Left renal cortex interstitium (tissue), 4 donors: ENCODE data around the gene CCDC3. TPM values are rescaled to one million over a fixed set of nuclear protein-coding genes. Genes with fewer than 3 reads are reported as not detected.
"Not testable (repeated sequence)": the region's sequence is repeated elsewhere in the genome, so short reads cannot be mapped to it uniquely, and the experiment has no call there.

ENCODE experiments used
- DNase-seq, 4 donors: peaks; one replicate each; pipeline ENCODE4 v3.0.0-alpha.2; 2013; ENCODE audit warnings: low read depth in 4 of 4, low spot score in 2 of 4, missing footprints in 1 of 4
- polyA plus RNA-seq, 4 donors: library from polyadenylated mRNA; unstranded; fragments of 120-200 nt; gene quantifications; one replicate each; pipeline ENCODE4 v1.2.1, GENCODE V29; 2013; ENCODE audit not compliant: insufficient read length in 4 of 4

CCDC3 gene
- 10 to 100 TPM; 10.7 to 15.0 (median 12.2) TPM for polyA plus RNA-seq

- no peak for DNase-seq
Observed at GRCh38 chr10:13001041-13001886, at the start of gene CCDC3. Gene CCDC3, minus strand, starts transcription at chr10:13001713. Its CDS starts 143 bp downstream, at chr10:13001570.

GRCh38 chr10:13051126-13051694 is 49.7 kb upstream of the CCDC3 start:
- no peak for DNase-seq

GRCh38 chr10:13049774-13050420 is 48.4 kb upstream of the CCDC3 start:
- DNase-seq: no peak

GRCh38 chr10:13048762-13049161 is 47.2 kb upstream of the CCDC3 start:
- no peak for DNase-seq

GRCh38 chr10:13047529-13048206 is 46.2 kb upstream of the CCDC3 start:
- no peak for DNase-seq

DNA sequence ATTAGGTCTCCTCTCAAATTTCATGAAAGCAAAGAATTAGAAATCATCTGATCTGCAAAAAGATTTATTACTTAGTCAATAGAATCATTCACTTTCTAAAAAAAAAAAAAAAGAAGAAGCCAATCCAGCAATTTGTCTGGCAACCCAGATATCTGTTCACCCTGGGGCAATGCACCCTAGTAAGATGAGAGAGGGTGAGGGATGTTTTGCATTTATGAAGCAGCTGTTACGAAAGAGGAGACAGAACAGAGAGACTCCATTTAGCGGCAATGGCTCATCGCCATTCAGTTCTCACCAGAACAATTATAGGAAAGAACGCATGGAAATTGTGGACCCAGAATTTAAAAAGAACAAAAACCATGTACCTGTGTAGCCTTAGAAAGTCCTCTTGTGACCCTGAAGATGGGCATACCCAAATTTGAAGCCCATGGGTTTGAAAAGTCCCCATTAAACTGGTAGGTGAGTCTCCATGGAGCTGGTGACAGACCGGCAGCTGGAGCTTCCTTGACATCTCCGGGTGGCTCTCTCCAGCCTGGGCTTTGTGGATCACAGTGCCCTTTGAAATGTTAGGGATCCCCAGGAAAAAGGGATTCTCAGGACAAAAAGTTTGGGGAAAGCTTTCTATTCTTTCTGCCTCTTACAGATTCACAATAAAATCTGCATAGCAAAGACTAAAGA is 45.5 kb upstream of the CCDC3 start:
- DNase-seq: no peak

DNA sequence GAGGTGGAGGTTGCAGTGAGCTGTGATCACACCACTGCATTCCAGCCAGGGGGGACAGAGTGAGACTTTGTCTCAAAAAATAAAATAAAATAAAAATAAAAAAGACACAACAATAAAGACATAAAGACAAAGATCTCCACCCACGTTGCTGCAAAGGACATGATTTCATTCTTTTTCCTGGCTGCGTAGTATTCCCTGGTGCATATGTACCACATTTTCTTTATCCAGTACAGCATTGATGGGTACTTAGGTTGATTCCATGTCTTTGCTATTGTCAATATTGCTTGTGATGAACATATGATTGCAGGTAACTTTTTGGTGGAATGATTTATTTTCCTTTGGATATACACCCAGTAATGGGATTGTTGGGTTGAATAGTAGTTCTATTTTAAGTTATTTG is 42.0 kb upstream of the CCDC3 start:
- DNase-seq: no peak

GRCh38 chr10:13039761-13040160 is 38.2 kb upstream of the CCDC3 start:
- no peak for DNase-seq

DNA sequence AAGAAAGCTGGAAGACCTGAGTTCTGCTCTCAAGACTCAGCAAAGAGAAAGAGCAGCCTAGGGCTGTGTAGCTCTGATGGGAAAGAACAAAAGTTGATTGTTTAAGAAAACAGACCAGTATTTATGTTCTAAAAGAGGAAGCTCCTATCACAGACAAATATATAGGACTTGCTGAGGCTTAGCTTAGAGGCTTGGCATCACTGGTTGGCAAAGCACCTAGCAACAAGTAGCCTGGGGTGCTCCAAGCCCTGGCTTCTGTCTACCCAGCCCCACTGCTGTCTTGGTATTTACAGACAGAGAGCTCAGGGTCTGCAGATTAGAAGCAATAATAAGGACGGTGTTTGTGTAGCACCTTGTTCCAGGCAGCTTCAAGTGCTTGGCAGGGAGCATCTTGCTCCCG is 36.9 kb upstream of the CCDC3 start:
- DNase-seq: no peak

GRCh38 chr10:13037832-13038231 is 36.3 kb upstream of the CCDC3 start:
- no peak for DNase-seq

- DNase-seq: no peak
Observed at GRCh38 chr10:13036841-13037240, 35.3 kb upstream of the CCDC3 start.

- not testable (repeated sequence) for DNase-seq
Observed at GRCh38 chr10:13035731-13036130, 34.2 kb upstream of the CCDC3 start.

GRCh38 chr10:13026873-13027272 is 25.4 kb upstream of the CCDC3 start:
- no peak for DNase-seq

- no peak for DNase-seq
Observed at GRCh38 chr10:13023754-13024153, 22.2 kb upstream of the CCDC3 start.

DNA sequence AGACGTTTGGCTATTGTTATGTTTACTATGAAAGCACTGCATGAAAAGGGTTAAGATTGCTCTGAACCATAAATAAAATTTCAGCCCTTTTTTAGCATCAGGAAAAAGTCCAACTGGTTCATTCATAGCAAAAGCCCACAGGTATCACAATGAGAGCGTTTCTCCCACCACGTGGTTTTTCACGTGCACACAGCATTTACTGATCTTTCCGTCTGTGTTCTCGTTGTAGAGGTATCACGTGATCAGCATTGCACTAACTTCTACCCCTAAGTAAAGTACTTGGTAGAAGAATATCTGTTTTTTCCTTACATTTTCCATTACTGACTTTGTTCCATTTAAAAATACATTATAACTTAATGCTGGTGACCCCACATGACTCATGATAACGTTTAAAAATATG is 17.8 kb upstream of the CCDC3 start:
- no peak for DNase-seq

GRCh38 chr10:13018171-13018570 is 16.7 kb upstream of the CCDC3 start:
- DNase-seq: no peak

- DNase-seq: no peak
Observed at GRCh38 chr10:13016886-13017285, 15.4 kb upstream of the CCDC3 start.

GRCh38 chr10:13016426-13016825 is 14.9 kb upstream of the CCDC3 start:
- no peak for DNase-seq

DNA sequence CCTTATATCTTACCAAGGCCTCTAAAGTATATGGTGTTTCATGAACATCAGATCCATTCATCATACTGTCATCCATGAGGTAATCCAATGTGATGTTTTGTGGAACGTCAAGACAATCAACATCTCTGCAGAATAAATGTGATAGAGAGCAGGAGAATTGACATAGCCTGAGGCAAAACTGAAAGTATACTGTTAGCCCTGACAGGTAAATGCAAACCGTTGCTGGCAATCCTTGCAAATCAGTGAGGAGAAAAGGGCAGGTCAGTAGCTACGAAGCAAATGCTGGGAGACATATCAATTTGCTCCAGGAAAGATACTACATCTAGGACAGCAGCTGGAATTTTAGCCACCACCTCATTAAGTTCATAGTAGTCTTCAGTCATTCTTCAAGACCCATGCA is 4.5 kb upstream of the CCDC3 start:
- no peak for DNase-seq

DNA sequence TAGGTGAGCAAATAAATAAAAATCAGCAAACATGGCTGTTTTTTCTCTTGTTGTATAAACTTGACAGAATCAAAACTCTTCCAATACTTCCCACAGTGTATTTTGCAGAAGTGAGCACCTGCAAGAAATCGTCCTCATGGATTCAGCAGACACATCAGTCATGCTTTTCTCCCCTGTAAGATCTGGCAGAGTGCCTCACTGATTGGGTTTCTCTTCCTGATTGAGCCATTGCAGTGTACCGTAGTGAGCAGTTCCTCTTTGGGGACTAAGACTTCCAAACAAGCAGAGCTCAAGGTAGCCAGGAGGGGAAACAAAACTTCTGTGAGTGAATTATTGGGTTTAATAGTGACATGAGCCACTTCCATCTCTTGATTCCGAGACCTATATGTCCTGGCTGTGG is 2.2 kb upstream of the CCDC3 start:
- DNase-seq: no peak

- no peak for DNase-seq
Observed at GRCh38 chr10:13003004-13003403, 1.5 kb upstream of the CCDC3 start.
